ENCODE data around the gene ZNF485. TPM values are rescaled to one million over a fixed set of nuclear protein-coding genes. Genes with fewer than 3 reads are reported as not detected.
"Not testable (repeated sequence)": the region's sequence is repeated elsewhere in the genome, so short reads cannot be mapped to it uniquely, and the experiment has no call there.

The ZNF485 gene
- total RNA-seq, 4 donors from 2014 or later = 1.5 to 3.3 (median 2.2) TPM

GRCh38 chr10:43628956-43629355 lies 22.7 kb downstream of the ZNF485 start:
- Histone ChIP-seq H3K9me3 (no peaks in the 10 kb centered on the region), H3K27ac (no peak overlapping the region), H3K27me3 (no peaks in the 10 kb centered on the region), H3K4me3 (replicated peaks in 1 of 3) (no peak overlapping the region), H3K4me1 (no peaks in the 10 kb centered on the region), H3K36me3 (no peaks in the 10 kb centered on the region)
- intact Hi-C loops (cut with DNase I) = no loop called here
- TF ChIP-seq POLR2A (IDR thresholded peaks at IDR 0.05) (no peak), CTCF (IDR thresholded peaks at IDR 0.05) (no peak)
- DNase-seq = no peak
- 93 to 95% methylated on average over 4 of the region's 4 CpGs for WGBS, 2 donors

DNA sequence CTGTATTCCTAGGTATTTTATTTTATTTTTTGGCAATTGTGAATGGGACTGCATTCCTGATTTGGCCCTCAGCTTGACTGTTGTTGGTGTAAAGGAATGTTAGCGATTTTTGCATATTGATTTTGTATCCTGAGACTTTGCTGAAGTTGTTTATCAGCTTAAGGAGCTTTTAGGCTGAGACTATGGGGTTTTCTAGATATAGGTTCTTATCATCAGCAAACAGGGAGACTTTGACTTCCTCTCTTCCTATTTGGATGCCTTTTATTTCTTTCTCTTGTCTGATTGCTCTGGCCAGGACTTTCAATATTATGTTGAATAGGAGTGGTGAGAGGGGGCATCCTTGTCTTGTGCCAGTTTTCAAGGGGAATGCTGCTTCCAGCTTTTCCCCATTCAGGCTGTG lies 29.6 kb downstream of the ZNF485 start:
- intact Hi-C loops (cut with DNase I); DNase-seq; H3K27me3 ChIP-seq; H3K4me3 ChIP-seq (replicated peaks in 1 of 3); H3K9me3 ChIP-seq; H3K4me1 ChIP-seq; H3K36me3 ChIP-seq; H3K27ac ChIP-seq: not testable (repeated sequence)
- WGBS, 2 donors = 49 to 59% methylated on average over 1 of the region's 1 CpG

DNA sequence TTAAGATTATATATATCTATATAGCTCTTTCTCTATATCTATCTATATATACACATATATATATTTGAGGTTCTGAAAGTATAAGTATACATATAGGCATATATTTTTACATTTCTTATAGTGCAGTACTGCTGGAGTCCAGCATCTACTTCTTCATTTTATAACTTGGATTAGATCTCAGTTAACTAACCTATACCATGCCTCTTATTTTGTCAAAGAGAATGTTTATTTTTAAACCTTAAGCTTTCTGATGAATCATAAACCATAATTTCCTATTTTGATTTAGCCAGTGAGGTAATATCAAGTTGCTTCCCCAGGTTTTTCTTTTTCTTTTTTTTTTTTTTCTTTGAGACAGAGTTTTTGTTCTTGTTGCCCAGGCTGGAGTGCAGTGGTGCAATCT lies 34.4 kb downstream of the ZNF485 start:
- H3K4me3 ChIP-seq (replicated peaks in 1 of 3) = no peak overlapping the region
- DNase-seq = no peak
- no peaks in the 10 kb centered on the region for H3K4me1 ChIP-seq
- no peaks in the 10 kb centered on the region for H3K27me3 ChIP-seq
- no peak overlapping the region for H3K27ac ChIP-seq
- H3K36me3 ChIP-seq = peaks cover 28% of the 10 kb centered on the region in 2 donors
- no peak for TF ChIP-seq CTCF (IDR thresholded peaks at IDR 0.05)
- no peak for TF ChIP-seq POLR2A (IDR thresholded peaks at IDR 0.05)
- intact Hi-C loops (cut with DNase I) = no loop called here
- H3K9me3 ChIP-seq = peaks cover 15% of the 10 kb centered on the region

- Histone ChIP-seq H3K4me1 (peaks cover 3 to 6% of the 10 kb centered on the region in 2 donors), H3K9me3 (peaks cover 15% of the 10 kb centered on the region), H3K4me3 (replicated peaks in 1 of 3) (no peak overlapping the region), H3K27me3 (no peaks in the 10 kb centered on the region), H3K27ac (no peak overlapping the region), H3K36me3 (peaks cover 32 to 35% of the 10 kb centered on the region in 2 donors)
- intact Hi-C loops (cut with DNase I) = no loop called here
- 99% methylated on average over 8 of the region's 8 CpGs for WGBS, 2 donors
- DNase-seq = no peak
- no peak for TF ChIP-seq POLR2A (IDR thresholded peaks at IDR 0.05)
- TF ChIP-seq CTCF (IDR thresholded peaks at IDR 0.05) = no peak
Observed at GRCh38 chr10:43644252-43644651, 38.0 kb downstream of the ZNF485 start.

GRCh38 chr10:43645866-43646265 lies 39.6 kb downstream of the ZNF485 start:
- Histone ChIP-seq H3K36me3 (peaks cover 32 to 35% of the 10 kb centered on the region in 2 donors), H3K9me3 (peaks cover 15% of the 10 kb centered on the region), H3K4me3 (replicated peaks in 1 of 3) (no peak overlapping the region), H3K27me3 (no peaks in the 10 kb centered on the region), H3K27ac (no peak overlapping the region), H3K4me1 (peaks cover 3 to 9% of the 10 kb centered on the region in 2 donors)
- DNase-seq = no peak
- TF ChIP-seq CTCF (IDR thresholded peaks at IDR 0.05) (no peak), POLR2A (IDR thresholded peaks at IDR 0.05) (no peak)
- intact Hi-C loops (cut with DNase I) = loop anchor here (5.0 kb wide), 1 partner anchor 34 kb away; no protein-coding TSS in a partner anchor
- 97 to 98% methylated on average over 4 of the region's 4 CpGs for WGBS, 2 donors

- TF ChIP-seq CTCF (IDR thresholded peaks at IDR 0.05) = no peak
- TF ChIP-seq POLR2A (IDR thresholded peaks at IDR 0.05) = no peak
- Histone ChIP-seq H3K27me3 (no peaks in the 10 kb centered on the region), H3K36me3 (peaks cover 32 to 35% of the 10 kb centered on the region in 2 donors), H3K9me3 (peaks cover 15% of the 10 kb centered on the region), H3K4me1 (peaks cover 3 to 9% of the 10 kb centered on the region in 2 donors), H3K4me3 (replicated peaks in 1 of 3) (no peak overlapping the region), H3K27ac (no peak overlapping the region)
- WGBS, 2 donors = 91 to 97% methylated on average over 6 of the region's 6 CpGs
- intact Hi-C loops (cut with DNase I) = loop anchor here (5.0 kb wide), 1 partner anchor 35 kb away; no protein-coding TSS in a partner anchor
- DNase-seq = no peak
Observed at GRCh38 chr10:43647576-43647975, 41.3 kb downstream of the ZNF485 start.
